G401.6 (cell line): ENCODE results near the gene LGALS3BP.

Source experiments
- FAIRE-seq: peaks from 2 replicates; lab custom pipeline; 2012; peaks lifted over from hg19 to GRCh38; lab: Jason Lieb, UNC

Gene LGALS3BP

GRCh38 chr17:79012563-79013134 lies 32.9 kb upstream of the LGALS3BP start:
- no peak for FAIRE-seq

- FAIRE-seq: no peak
Observed at GRCh38 chr17:79011451-79012147, 31.9 kb upstream of the LGALS3BP start.

- no peak for FAIRE-seq
Observed at GRCh38 chr17:79010304-79010646, 30.6 kb upstream of the LGALS3BP start.

GRCh38 chr17:79009397-79010303 lies 29.9 kb upstream of the LGALS3BP start, which contains the start of gene CANT1:
Gene CANT1, minus strand, starts transcription at chr17:79009764. Its CDS starts 12,142 bp downstream, at chr17:78997622.
- FAIRE-seq: no peak

GRCh38 chr17:79008666-79009387 lies 29.1 kb upstream of the LGALS3BP start:
- FAIRE-seq: no peak

- no peak for FAIRE-seq
Observed at GRCh38 chr17:79007504-79008381, 28.0 kb upstream of the LGALS3BP start.

- FAIRE-seq: no peak
Observed at GRCh38 chr17:79006794-79007503, 27.2 kb upstream of the LGALS3BP start.

GRCh38 chr17:79006046-79006445 lies 26.3 kb upstream of the LGALS3BP start:
- no peak for FAIRE-seq

- FAIRE-seq: no peak
Observed at GRCh38 chr17:79005063-79005861, 25.5 kb upstream of the LGALS3BP start.

- FAIRE-seq: no peak
Observed at GRCh38 chr17:79003661-79004411, 24.1 kb upstream of the LGALS3BP start.

GRCh38 chr17:79002796-79003593 lies 23.3 kb upstream of the LGALS3BP start:
- no peak for FAIRE-seq

- FAIRE-seq: no peak
Observed at GRCh38 chr17:79002291-79002690, 22.6 kb upstream of the LGALS3BP start.

GRCh38 chr17:79001190-79002020 lies 21.7 kb upstream of the LGALS3BP start:
- FAIRE-seq: no peak

- no peak for FAIRE-seq
Observed at GRCh38 chr17:79000396-79001189, 20.9 kb upstream of the LGALS3BP start.

GRCh38 chr17:78999947-79000395 lies 20.2 kb upstream of the LGALS3BP start:
- FAIRE-seq: no peak

- FAIRE-seq: no peak
Observed at GRCh38 chr17:78999056-78999768, 19.5 kb upstream of the LGALS3BP start.
